HUES64 (cell line): ENCODE results near the gene TMED10.
"Not testable (repeated sequence)": the region's sequence is repeated elsewhere in the genome, so short reads cannot be mapped to it uniquely, and the experiment has no call there.

Experiments
- H3K27ac ChIP-seq: 2 replicates; pipeline ENCODE4 v1.7.0; 2013; ENCODE audit warnings: low read depth, low read length, inconsistent platforms
- H3K27me3 ChIP-seq: 2 replicates; pipeline ENCODE4 v1.6.1; 2013; ENCODE audit warnings: mild to moderate bottlenecking, low read length; ENCODE audit not compliant: insufficient read depth
- H3K36me3 ChIP-seq: 2 replicates; pipeline ENCODE4 v1.6.1; 2013; ENCODE audit warnings: mild to moderate bottlenecking, low read length; ENCODE audit not compliant: insufficient read depth
- H3K4me1 ChIP-seq: 2 replicates; pipeline ENCODE4 v1.6.1; 2013; ENCODE audit warnings: mild to moderate bottlenecking, low read length, moderate library complexity; ENCODE audit not compliant: insufficient read depth
- H3K4me3 ChIP-seq: 2 replicates; pipeline ENCODE4 v1.5.1; 2013; ENCODE audit warnings: mild to moderate bottlenecking, low read length, moderate library complexity
- H3K9ac ChIP-seq: 2 replicates; pipeline ENCODE4 v1.6.1; 2013; ENCODE audit warnings: mild to moderate bottlenecking, low read depth, low read length
- H3K9me3 ChIP-seq: 2 replicates; pipeline ENCODE4 v1.6.1; 2013; ENCODE audit warnings: low read depth, low read length; ENCODE audit not compliant: insufficient read depth
- WGBS: fragments of 150-250, 120-280 bp; methylation state at CpG from one replicate; pipeline ENCODE4 v1.1.7; 2013; ENCODE audit warnings: missing lambda C conversion rate; 5-methylcytosine and 5-hydroxymethylcytosine counted together

Gene TMED10

DNA sequence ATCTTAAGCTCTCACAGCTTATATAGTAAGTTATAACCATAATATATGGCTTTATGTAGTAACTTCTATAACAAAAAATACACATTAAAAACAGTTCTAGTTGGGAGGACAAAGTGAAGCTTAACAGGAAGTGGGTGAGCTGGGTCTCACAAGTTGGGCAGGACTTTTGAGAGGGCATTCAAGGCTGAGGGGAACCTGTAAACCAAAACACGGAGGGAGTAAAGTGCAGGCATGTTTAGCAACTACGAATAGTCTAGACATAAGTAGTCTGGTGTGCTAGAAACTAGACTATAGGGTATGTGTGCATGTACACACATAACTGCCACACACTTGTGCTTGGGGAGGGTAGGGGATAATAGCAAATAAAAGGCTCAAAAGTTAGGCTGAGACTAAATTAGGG is 35.4 kb downstream of the TMED10 start:
- H3K27me3 ChIP-seq: no peaks in the 10 kb centered on the region
- H3K36me3 ChIP-seq: peaks cover 19% of the 10 kb centered on the region
- H3K4me3 ChIP-seq: no peak overlapping the region
- no peak overlapping the region for H3K27ac ChIP-seq
- no peaks in the 10 kb centered on the region for H3K9me3 ChIP-seq
- H3K4me1 ChIP-seq: no peaks in the 10 kb centered on the region
- H3K9ac ChIP-seq: no peak overlapping the region
- 87% methylated on average over 2 of the region's 2 CpGs for WGBS

DNA sequence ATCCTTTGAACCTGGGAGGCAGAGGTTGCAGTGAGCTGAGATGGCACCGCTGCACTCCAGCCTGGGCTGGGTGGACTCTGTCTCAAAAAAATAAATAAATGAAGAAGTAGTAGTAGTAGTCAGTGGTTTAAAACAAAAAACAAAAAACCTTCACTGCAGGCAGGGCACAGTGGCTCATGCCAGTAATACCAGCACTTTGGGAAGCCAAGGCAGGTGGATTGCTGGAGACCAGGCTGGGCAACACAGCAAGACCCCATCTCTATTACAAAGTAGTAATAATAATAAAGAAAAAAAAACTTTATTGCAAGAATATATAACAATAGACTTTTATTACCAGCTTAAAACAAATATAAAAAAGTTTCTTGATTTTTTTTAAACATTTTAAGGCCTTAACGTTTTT is 35.8 kb downstream of the TMED10 start:
- H3K4me1 ChIP-seq: no peaks in the 10 kb centered on the region
- no peak overlapping the region for H3K4me3 ChIP-seq
- H3K27me3 ChIP-seq: no peaks in the 10 kb centered on the region
- no peak overlapping the region for H3K27ac ChIP-seq
- 94% methylated on average over 1 of the region's 2 CpGs for WGBS
- no peak overlapping the region for H3K9ac ChIP-seq
- peaks cover 18% of the 10 kb centered on the region for H3K36me3 ChIP-seq
- no peaks in the 10 kb centered on the region for H3K9me3 ChIP-seq

DNA sequence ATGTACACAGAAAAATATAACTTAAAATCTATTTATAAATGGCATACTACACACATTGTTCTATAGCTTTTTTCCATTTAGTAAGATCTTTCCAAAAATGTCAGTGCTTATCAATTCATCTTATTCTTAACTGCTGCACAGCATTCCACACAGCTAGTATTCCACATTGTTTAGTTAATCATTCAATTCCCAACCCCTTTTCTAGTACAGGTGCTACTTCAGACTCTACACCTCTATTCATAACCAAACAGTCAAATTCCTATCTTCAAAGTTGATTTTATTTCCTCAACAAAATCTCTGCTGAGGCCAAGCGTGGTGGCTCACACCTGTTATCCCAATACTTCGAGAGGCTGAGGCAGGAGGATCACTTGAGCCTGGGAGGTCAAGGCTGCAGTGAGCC is 37.2 kb downstream of the TMED10 start:
- WGBS: 97% methylated on average over 2 of the region's 2 CpGs

DNA sequence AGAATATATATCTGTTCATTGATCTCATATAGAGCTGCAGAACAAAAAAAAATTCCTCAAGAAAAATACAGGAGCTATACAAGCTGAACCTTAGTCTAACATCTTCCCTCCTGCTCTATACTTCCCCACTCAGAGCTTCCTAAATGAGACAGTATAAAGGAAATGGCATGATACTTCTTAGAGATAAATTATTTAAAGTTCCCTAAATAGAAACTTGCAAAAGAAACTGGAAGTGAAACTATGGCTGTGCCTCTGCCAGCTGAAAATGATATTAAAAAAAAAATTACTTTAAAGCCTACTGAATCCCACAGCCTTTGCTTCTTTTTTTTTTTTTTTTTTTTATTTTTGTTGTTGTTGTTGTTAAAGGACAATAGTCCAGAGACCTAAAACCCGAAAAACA is 37.9 kb downstream of the TMED10 start:
- H3K27ac ChIP-seq: no peak overlapping the region
- peaks cover 26% of the 10 kb centered on the region for H3K36me3 ChIP-seq
- no peak overlapping the region for H3K4me3 ChIP-seq
- peaks cover 9% of the 10 kb centered on the region; the same call in 1 of the 2 replicates for H3K9me3 ChIP-seq
- no peak overlapping the region for H3K9ac ChIP-seq
- WGBS: 88% methylated on average over 1 of the region's 1 CpG
- no peaks in the 10 kb centered on the region for H3K27me3 ChIP-seq
- H3K4me1 ChIP-seq: no peaks in the 10 kb centered on the region

More for the DNA sequence above, 37.2 kb downstream of the TMED10 start:
- H3K27ac ChIP-seq: no peak overlapping the region
- peaks cover 21% of the 10 kb centered on the region for H3K36me3 ChIP-seq
- H3K4me3 ChIP-seq: no peak overlapping the region
- no peaks in the 10 kb centered on the region for H3K27me3 ChIP-seq
- H3K9ac ChIP-seq: no peak overlapping the region
- peaks cover 3% of the 10 kb centered on the region; the same call in 1 of the 2 replicates for H3K9me3 ChIP-seq
- no peaks in the 10 kb centered on the region for H3K4me1 ChIP-seq

DNA sequence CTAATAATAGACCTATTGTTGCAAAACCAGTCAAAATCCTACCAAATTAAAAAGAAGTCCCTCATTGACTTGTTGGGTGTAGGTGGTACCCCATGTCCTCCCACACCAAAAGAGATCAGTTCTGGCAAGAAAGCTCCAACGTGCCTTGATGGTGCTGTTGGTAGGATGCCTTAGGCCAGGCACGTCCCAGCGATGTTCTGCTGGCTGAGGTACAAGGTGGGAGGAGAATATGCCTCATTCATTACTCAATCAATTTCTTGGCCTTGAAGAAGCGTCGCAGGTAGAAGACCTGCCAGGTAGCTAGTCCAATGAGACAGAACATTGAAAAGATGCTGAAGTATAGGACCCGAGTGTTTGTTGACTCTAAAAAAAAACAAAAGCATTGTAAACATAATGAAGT is 41.8 kb downstream of the TMED10 start:
- peaks cover 43% of the 10 kb centered on the region for H3K36me3 ChIP-seq
- no peak overlapping the region for H3K4me3 ChIP-seq
- H3K4me1 ChIP-seq: no peaks in the 10 kb centered on the region
- no peak overlapping the region for H3K9ac ChIP-seq
- peaks cover 12% of the 10 kb centered on the region; the same call in 1 of the 2 replicates for H3K9me3 ChIP-seq
- no peak overlapping the region for H3K27ac ChIP-seq
- H3K27me3 ChIP-seq: no peaks in the 10 kb centered on the region
- WGBS: 95% methylated on average over 6 of the region's 6 CpGs

DNA sequence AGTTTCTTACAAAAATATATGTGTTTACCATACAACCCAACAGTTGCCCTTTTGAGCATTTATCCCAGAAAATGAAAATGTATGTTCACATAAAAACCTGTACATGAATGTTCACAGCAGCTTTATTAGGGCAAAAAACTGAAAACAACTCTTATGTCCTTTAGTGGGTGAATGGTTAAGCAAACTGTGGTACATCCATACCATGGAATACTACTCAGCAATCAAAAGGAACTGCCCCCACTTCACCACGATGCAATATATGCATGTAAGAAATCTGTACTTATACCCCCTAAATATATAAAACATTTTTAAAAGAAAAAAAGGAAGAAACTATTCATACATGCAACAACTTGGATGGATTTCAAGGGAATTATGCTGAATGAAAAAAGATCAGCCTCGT is 42.8 kb downstream of the TMED10 start:
- H3K36me3 ChIP-seq: peaks cover 43% of the 10 kb centered on the region
- H3K4me3 ChIP-seq: no peak overlapping the region
- no peak overlapping the region for H3K27ac ChIP-seq
- no peaks in the 10 kb centered on the region for H3K4me1 ChIP-seq
- H3K27me3 ChIP-seq: no peaks in the 10 kb centered on the region
- H3K9me3 ChIP-seq: peaks cover 12% of the 10 kb centered on the region; the same call in 1 of the 2 replicates
- 100% methylated on average over 1 of the region's 2 CpGs for WGBS
- no peak overlapping the region for H3K9ac ChIP-seq

DNA sequence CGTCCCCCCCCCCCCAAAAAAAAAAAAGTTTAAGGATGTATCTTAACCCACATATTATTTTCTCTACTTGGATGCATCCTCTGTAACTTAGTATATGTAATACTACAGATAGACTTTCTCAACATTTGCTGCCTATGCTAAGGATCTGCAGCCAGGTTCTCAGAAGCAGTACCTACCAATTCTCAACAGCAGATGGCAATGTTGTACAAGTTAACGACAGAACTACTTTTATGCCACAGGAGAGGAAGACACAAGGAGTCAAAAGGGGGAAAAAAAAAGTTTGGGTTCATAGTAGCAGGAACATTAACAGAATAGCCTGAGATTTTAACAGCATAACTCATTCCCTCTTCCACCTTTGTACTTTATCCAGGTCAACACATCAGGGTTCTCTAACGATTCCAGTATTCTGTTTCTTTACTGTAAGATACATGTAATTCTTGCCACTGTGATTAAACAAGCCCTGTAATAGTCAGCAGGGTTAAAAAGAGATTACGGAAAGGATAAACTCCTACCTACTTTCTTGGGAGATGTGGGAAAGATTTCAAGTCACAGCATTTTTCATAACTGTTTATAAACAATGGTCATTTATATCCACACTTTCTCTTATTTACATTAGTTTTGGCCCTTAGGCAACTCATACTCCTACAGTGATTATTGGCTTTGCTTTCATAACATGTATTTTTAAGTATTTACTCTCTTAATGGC is 43.9 kb downstream of the TMED10 start:
- Histone ChIP-seq H3K27me3 (no peaks in the 10 kb centered on the region), H3K9me3 (peaks cover 12% of the 10 kb centered on the region; the same call in 1 of the 2 replicates), H3K4me3 (no peak overlapping the region), H3K27ac (no peak overlapping the region), H3K36me3 (peaks cover 41% of the 10 kb centered on the region), H3K9ac (no peak overlapping the region), H3K4me1 (peaks cover 4% of the 10 kb centered on the region)
- 67% methylated on average over 4 of the region's 4 CpGs for WGBS

DNA sequence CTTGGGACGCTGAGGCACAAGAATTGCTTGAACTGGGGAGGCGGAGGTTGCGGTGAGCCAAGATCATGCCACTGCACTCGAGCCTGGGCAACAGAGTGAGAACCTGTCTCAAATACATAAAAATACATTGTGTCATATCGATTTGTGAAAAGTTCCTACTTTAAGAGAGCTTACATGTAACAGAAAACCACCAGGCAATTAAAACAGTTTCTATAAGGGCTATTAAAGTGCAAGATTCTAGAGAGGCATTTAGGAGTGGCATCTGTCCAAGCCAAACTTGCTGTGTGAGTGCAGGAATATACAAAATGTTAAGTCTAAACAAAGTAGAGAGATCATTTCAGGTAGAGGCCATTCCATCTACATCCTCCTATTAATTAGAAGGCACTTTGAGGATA is 47.8 kb downstream of the TMED10 start:
- no peak overlapping the region for H3K4me3 ChIP-seq
- no peak overlapping the region for H3K9ac ChIP-seq
- H3K27me3 ChIP-seq: no peaks in the 10 kb centered on the region
- no peak overlapping the region for H3K27ac ChIP-seq
- peaks cover 3% of the 10 kb centered on the region; the same call in 1 of the 2 replicates for H3K9me3 ChIP-seq
- peaks cover 18% of the 10 kb centered on the region for H3K36me3 ChIP-seq
- 97% methylated on average over 5 of the region's 5 CpGs for WGBS
- H3K4me1 ChIP-seq: peaks cover 17% of the 10 kb centered on the region

DNA sequence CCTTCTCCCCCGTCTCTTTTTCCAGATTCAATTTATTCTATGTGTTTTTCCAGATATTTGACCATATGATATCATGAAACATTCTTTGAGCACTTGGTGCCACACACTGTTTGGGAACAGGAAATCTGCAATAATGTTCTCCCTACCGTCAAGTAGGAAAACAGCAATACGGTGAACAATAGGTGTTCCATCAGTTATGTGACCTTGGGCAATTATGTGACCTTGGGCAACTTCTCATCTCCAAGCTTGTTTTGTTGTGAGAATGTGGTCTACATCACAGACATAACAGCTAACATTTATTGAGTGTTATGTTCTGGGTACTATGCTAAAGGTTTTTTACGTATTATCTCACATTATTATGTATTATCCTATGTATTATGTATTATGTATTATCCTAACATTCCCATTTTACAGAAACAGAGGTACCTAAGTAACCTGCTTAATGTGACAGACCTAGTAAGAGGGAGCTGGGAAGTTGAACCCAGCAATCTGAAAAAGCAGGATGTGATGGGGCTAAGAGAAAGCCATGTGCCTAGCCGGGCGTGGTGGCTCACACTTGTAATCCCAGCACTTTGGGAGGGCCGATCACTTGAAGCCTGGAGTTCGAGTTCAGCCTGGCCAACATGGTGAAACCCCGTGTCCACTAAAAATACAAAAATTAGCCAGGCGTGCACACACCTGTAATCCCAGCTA is 48.4 kb downstream of the TMED10 start:
- Histone ChIP-seq H3K4me3 (peak overlapping the region; percentile 95), H3K4me1 (peaks cover 17% of the 10 kb centered on the region), H3K36me3 (peaks cover 13% of the 10 kb centered on the region; the same call in 1 of the 2 replicates), H3K9ac (no peak overlapping the region), H3K27me3 (no peaks in the 10 kb centered on the region), H3K9me3 (no peaks in the 10 kb centered on the region), H3K27ac (no peak overlapping the region)
- WGBS: 92% methylated on average over 9 of the region's 10 CpGs

DNA sequence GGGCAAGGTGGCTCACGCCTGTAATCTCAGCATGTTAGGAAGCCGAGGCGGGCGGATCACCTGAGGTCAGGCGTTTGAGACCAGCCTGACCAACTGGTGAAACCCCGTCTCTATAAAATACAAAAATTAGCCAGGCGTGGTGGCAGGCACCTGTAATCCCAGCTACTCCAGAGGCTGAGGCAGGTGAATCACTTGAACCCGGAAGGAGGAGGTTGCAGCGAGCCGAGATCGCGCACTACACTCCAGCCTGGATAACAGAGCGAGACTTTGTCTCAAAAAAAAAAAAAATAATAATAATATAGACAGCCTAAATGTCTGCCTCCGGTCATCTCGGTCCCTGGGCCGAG is 49.0 kb downstream of the TMED10 start:
- 53% methylated on average over 16 of the region's 16 CpGs for WGBS

DNA sequence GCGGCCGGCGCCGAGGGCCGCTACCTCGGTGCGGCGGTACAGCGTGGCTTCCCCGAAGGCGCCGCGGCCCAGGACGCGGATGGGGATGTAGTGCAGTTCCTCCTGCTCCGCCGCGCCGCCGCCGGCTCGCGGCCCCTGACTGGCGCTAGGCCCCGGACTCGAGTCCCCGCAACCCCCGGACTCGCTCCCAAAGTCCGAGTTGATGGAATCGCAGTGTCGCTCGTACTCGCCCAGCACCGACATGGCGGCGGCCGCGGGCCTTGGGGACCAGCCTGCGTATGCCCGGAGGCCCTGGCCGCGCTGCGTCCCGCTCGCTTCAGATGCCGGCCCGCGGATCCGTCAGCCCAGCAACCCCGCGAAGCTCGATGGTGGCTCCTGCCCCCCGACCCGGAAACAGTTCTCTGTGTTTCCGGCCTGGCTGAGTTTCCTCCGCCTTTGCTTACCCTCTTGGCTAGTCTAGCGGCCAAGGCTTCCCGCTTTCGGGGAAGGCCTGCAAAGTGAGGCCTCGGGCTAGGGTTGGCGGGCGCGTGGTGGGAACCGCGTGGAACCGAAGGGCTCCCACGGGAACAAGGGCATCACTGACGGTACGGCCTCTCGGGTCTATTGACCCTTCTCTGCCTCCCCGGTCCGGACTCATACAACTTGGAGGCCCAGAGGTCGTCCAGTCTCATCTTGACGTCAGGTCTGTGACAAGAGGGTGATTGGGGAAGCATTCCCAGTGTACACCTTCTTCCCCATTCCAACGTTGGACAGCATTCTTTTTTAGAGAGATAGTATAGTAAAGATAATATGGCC is 49.5 kb downstream of the TMED10 start, which contains the start of gene NEK9:
TSS of gene NEK9 (minus strand) at position 370 of the 795 bp plus-strand sequence. CDS start at position 243, 127 bp downstream.
- Histone ChIP-seq H3K9ac (peak within 1 kb of the TSS; percentile 93), H3K9me3 (no peaks in the 10 kb centered on the region), H3K36me3 (peaks cover 10% of the 10 kb centered on the region; the same call in 1 of the 2 replicates), H3K4me3 (peak within 1 kb of the TSS; percentile 95), H3K27ac (peak within 1 kb of the TSS; percentile 91), H3K4me1 (peaks cover 17% of the 10 kb centered on the region), H3K27me3 (no peaks in the 10 kb centered on the region)
- WGBS: 1% methylated on average over 75 of the region's 76 CpGs

More for the DNA sequence above, 49.0 kb downstream of the TMED10 start:
- Histone ChIP-seq H3K9ac (peak overlapping the region; percentile 93), H3K27ac (peak overlapping the region; percentile 91), H3K4me3 (peak overlapping the region; percentile 95), H3K4me1 (peaks cover 17% of the 10 kb centered on the region)
- H3K9me3 ChIP-seq, H3K27me3 ChIP-seq, H3K36me3 ChIP-seq: not testable (repeated sequence)
